Activated CD8-positive, alpha-beta T cell treated with anti-CD3 and anti-CD28 coated beads, Interleukin-2, amount 10 ng/mL, durations not matched to agents 7 days and 5 days (primary cell): Measurements from ENCODE around the gene TANGO2. TPM values are rescaled to one million over a fixed set of nuclear protein-coding genes. Genes with fewer than 3 reads are reported as not detected.
"Not testable (repeated sequence)": the region's sequence is repeated elsewhere in the genome, so short reads cannot be mapped to it uniquely, and the experiment has no call there.

Experiments
- ATAC-seq: fragments of 150-1000 bp; cut with Tn5 transposase; one replicate; pipeline ENCODE4 v1.10.0; 2021; ENCODE audit warnings: moderate library complexity
- CTCF ChIA-PET: fragments of 350-600 bp; sonication (Branson Sonifier 250); formaldehyde crosslinking; loops from one replicate; lab custom pipeline; 2021; ENCODE audit warnings: antibody characterized with exemption; lab: Charles Lee
- POLR2A ChIA-PET: fragments of 350-600 bp; sonication (Branson Sonifier 250); formaldehyde crosslinking; loops from one replicate; lab custom pipeline; 2021; ENCODE audit warnings: antibody characterized with exemption; lab: Charles Lee
- DNase-seq: peaks from one replicate; pipeline ENCODE4 v3.0.0-alpha.2; 2020
- H3K27ac Mint-ChIP-seq: one replicate; pipeline ENCODE4 v1.8.0; 2021; ENCODE audit warnings: mild to moderate bottlenecking, mixed read lengths
- H3K27me3 Mint-ChIP-seq: one replicate; pipeline ENCODE4 v1.8.0; 2021; ENCODE audit warnings: low read depth, mixed read lengths
- H3K36me3 Mint-ChIP-seq: one replicate; pipeline ENCODE4 v1.8.0; 2021; ENCODE audit warnings: low read depth, mixed read lengths
- H3K4me1 Mint-ChIP-seq: one replicate; pipeline ENCODE4 v1.8.0; 2021; ENCODE audit warnings: low read depth, mixed read lengths
- H3K4me3 Mint-ChIP-seq: one replicate; pipeline ENCODE4 v1.8.0; 2021; ENCODE audit warnings: mild to moderate bottlenecking, mixed read lengths
- H3K9me3 Mint-ChIP-seq: one replicate; pipeline ENCODE4 v1.8.0; 2022; ENCODE audit warnings: mixed read lengths; ENCODE audit not compliant: insufficient read depth
- total RNA-seq, 2 experiments: library from RNA; stranded (reverse); gene quantifications; one replicate each; pipeline ENCODE4 v1.2.3, GENCODE V29; 2021

TANGO2 gene
- total RNA-seq, 2 experiments from 2014 or later, result 39.1 to 43.3 TPM

GRCh38 chr22:20060700-20061480 is 40.0 kb downstream of the TANGO2 start:
- peaks cover 12% of the 10 kb centered on the region for H3K4me1 Mint-ChIP-seq
- H3K9me3 Mint-ChIP-seq, result no peaks in the 10 kb centered on the region
- ChIA-PET POLR2A (no interaction called here), CTCF (no interaction called here)
- no peak overlapping the region for H3K27ac Mint-ChIP-seq
- no peak for ATAC-seq
- H3K36me3 Mint-ChIP-seq, result peaks cover 20% of the 10 kb centered on the region
- DNase-seq, result no peak
- no peaks in the 10 kb centered on the region for H3K27me3 Mint-ChIP-seq
- no peak overlapping the region for H3K4me3 Mint-ChIP-seq

GRCh38 chr22:20061481-20061861 is 40.6 kb downstream of the TANGO2 start:
- Mint-ChIP-seq H3K9me3 (no peaks in the 10 kb centered on the region), H3K4me3 (no peak overlapping the region), H3K27ac (no peak overlapping the region), H3K36me3 (peaks cover 20% of the 10 kb centered on the region), H3K4me1 (peaks cover 12% of the 10 kb centered on the region), H3K27me3 (no peaks in the 10 kb centered on the region)
- ChIA-PET POLR2A (no interaction called here), CTCF (no interaction called here)
- no peak for DNase-seq
- ATAC-seq, result no peak

GRCh38 chr22:20062043-20062765 is 41.3 kb downstream of the TANGO2 start:
- H3K4me1 Mint-ChIP-seq, result peaks cover 12% of the 10 kb centered on the region
- ChIA-PET POLR2A (no interaction called here), CTCF (no interaction called here)
- H3K27ac Mint-ChIP-seq, result no peak overlapping the region
- DNase-seq (no peak), ATAC-seq (no peak)
- no peak overlapping the region for H3K4me3 Mint-ChIP-seq
- H3K9me3 Mint-ChIP-seq, result no peaks in the 10 kb centered on the region
- H3K36me3 Mint-ChIP-seq, result peaks cover 17% of the 10 kb centered on the region
- H3K27me3 Mint-ChIP-seq, result no peaks in the 10 kb centered on the region

- no peaks in the 10 kb centered on the region for H3K9me3 Mint-ChIP-seq
- H3K27ac Mint-ChIP-seq, result no peak overlapping the region
- H3K36me3 Mint-ChIP-seq, result peaks cover 17% of the 10 kb centered on the region
- DNase-seq (no peak), ATAC-seq (no peak)
- H3K4me3 Mint-ChIP-seq, result no peak overlapping the region
- peaks cover 12% of the 10 kb centered on the region for H3K4me1 Mint-ChIP-seq
- no peaks in the 10 kb centered on the region for H3K27me3 Mint-ChIP-seq
- ChIA-PET CTCF (no interaction called here), POLR2A (no interaction called here)
These were observed 41.8 kb downstream of the TANGO2 start for GRCh38 chr22:20062766-20063083.

GRCh38 chr22:20063271-20064139 is 42.6 kb downstream of the TANGO2 start:
- ChIA-PET POLR2A (no interaction called here), CTCF (no interaction called here)
- Mint-ChIP-seq H3K4me1 (peaks cover 12% of the 10 kb centered on the region), H3K9me3 (no peaks in the 10 kb centered on the region), H3K4me3 (no peak overlapping the region), H3K36me3 (peaks cover 15% of the 10 kb centered on the region), H3K27ac (no peak overlapping the region), H3K27me3 (no peaks in the 10 kb centered on the region)
- DNase-seq (no peak), ATAC-seq (no peak)

GRCh38 chr22:20064140-20064480 is 43.2 kb downstream of the TANGO2 start:
- H3K27me3 Mint-ChIP-seq, result no peaks in the 10 kb centered on the region
- ChIA-PET POLR2A (no interaction called here), CTCF (no interaction called here)
- no peak for DNase-seq
- H3K36me3 Mint-ChIP-seq, result peaks cover 12% of the 10 kb centered on the region
- ATAC-seq, result no peak
- H3K9me3 Mint-ChIP-seq, result no peaks in the 10 kb centered on the region
- H3K4me1 Mint-ChIP-seq, result peaks cover 7% of the 10 kb centered on the region
- H3K4me3 Mint-ChIP-seq, result no peak overlapping the region
- H3K27ac Mint-ChIP-seq, result no peak overlapping the region

- no peaks in the 10 kb centered on the region for H3K27me3 Mint-ChIP-seq
- peaks cover 11% of the 10 kb centered on the region for H3K36me3 Mint-ChIP-seq
- peaks cover 1% of the 10 kb centered on the region for H3K4me1 Mint-ChIP-seq
- no peak overlapping the region for H3K4me3 Mint-ChIP-seq
- ATAC-seq (no peak), DNase-seq (no peak)
- H3K27ac Mint-ChIP-seq, result no peak overlapping the region
- H3K9me3 Mint-ChIP-seq, result no peaks in the 10 kb centered on the region
- POLR2A ChIA-PET, result no interaction called here
- CTCF ChIA-PET, result no interaction called here
These were observed 43.8 kb downstream of the TANGO2 start for GRCh38 chr22:20064545-20065262.

- Mint-ChIP-seq H3K9me3 (no peaks in the 10 kb centered on the region), H3K4me3 (no peak overlapping the region), H3K4me1 (no peaks in the 10 kb centered on the region), H3K27ac (no peak overlapping the region), H3K36me3 (peaks cover 7% of the 10 kb centered on the region), H3K27me3 (no peaks in the 10 kb centered on the region)
- CTCF ChIA-PET, result no interaction called here
- POLR2A ChIA-PET, result no interaction called here
- ATAC-seq (no peak), DNase-seq (no peak)
These were observed 45.1 kb downstream of the TANGO2 start for GRCh38 chr22:20065896-20066616.

GRCh38 chr22:20066617-20067383 is 45.9 kb downstream of the TANGO2 start:
- ChIA-PET CTCF (no interaction called here), POLR2A (no interaction called here)
- ATAC-seq (no peak), DNase-seq (no peak)
- no peaks in the 10 kb centered on the region for H3K9me3 Mint-ChIP-seq
- H3K4me3 Mint-ChIP-seq, result no peak overlapping the region
- H3K27ac Mint-ChIP-seq, result no peak overlapping the region
- no peaks in the 10 kb centered on the region for H3K4me1 Mint-ChIP-seq
- peaks cover 2% of the 10 kb centered on the region for H3K36me3 Mint-ChIP-seq
- H3K27me3 Mint-ChIP-seq, result no peaks in the 10 kb centered on the region

GRCh38 chr22:20067384-20067682 is 46.4 kb downstream of the TANGO2 start:
- H3K4me3 Mint-ChIP-seq, CTCF ChIA-PET, H3K4me1 Mint-ChIP-seq, H3K27ac Mint-ChIP-seq, H3K9me3 Mint-ChIP-seq, ATAC-seq, H3K27me3 Mint-ChIP-seq, POLR2A ChIA-PET, H3K36me3 Mint-ChIP-seq, DNase-seq: not testable (repeated sequence)

GRCh38 chr22:20068640-20069039 is 47.7 kb downstream of the TANGO2 start:
- Mint-ChIP-seq H3K4me1 (no peaks in the 10 kb centered on the region), H3K4me3 (no peak overlapping the region), H3K27ac (no peak overlapping the region), H3K9me3 (no peaks in the 10 kb centered on the region), H3K36me3 (no peaks in the 10 kb centered on the region), H3K27me3 (no peaks in the 10 kb centered on the region)
- ChIA-PET CTCF (interaction anchor here (0.8 kb wide), 1 partner anchor 115 kb away, joined by 3 read pairs; no protein-coding TSS in a partner anchor), POLR2A (no interaction called here)
- no peak for ATAC-seq
- DNase-seq, result no peak
